ENCODE data around the gene INPP4B. TPM values are rescaled to one million over a fixed set of nuclear protein-coding genes. Genes with fewer than 3 reads are reported as not detected.
A peak's percentile ranks its signal among the peaks of the same experiment; 100 is the strongest.

The INPP4B gene
- total and polyA plus RNA-seq, 2 experiments from 2014 or later, result 4.6 to 5.5 TPM

DNA sequence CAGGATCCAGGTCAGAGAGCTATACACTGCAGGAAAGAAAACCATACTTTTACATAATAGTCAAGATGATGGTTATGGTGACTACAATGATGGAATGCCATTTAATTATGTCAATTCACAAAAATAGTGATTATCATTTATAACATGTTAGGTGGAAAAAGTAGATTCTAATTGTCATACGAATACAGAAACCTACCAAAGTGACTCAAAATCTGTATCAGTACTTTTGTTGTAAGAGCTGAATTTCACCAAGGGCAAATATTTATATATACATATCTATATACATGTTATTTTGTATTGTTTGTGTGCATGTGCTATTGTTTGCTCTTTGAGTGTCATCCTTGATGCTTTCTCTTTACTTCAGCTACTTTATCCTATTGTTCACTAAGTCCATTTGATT, 485.4 kb downstream of the INPP4B start:
- Histone ChIP-seq H3K9me3 (ENCODE audit: low read depth) (no peaks in the 10 kb centered on the region), H3K36me3 (no peaks in the 10 kb centered on the region), H3K27me3 (no peaks in the 10 kb centered on the region), H3K4me3 (no peak overlapping the region), H3K4me1 (ENCODE audit: low read depth) (peaks cover 3% of the 10 kb centered on the region), H3K27ac (no peak overlapping the region)
- TF ChIP-seq, protein P1, sequence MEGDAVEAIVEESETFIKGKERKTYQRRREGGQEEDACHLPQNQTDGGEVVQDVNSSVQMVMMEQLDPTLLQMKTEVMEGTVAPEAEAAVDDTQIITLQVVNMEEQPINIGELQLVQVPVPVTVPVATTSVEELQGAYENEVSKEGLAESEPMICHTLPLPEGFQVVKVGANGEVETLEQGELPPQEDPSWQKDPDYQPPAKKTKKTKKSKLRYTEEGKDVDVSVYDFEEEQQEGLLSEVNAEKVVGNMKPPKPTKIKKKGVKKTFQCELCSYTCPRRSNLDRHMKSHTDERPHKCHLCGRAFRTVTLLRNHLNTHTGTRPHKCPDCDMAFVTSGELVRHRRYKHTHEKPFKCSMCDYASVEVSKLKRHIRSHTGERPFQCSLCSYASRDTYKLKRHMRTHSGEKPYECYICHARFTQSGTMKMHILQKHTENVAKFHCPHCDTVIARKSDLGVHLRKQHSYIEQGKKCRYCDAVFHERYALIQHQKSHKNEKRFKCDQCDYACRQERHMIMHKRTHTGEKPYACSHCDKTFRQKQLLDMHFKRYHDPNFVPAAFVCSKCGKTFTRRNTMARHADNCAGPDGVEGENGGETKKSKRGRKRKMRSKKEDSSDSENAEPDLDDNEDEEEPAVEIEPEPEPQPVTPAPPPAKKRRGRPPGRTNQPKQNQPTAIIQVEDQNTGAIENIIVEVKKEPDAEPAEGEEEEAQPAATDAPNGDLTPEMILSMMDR (IDR thresholded peaks at IDR 0.05; ENCODE audit: low read depth, low read length), result no peak
- DNase-seq (ENCODE audit: low read depth in 1 of 2, low spot score in 1 of 2), result no peak

DNA sequence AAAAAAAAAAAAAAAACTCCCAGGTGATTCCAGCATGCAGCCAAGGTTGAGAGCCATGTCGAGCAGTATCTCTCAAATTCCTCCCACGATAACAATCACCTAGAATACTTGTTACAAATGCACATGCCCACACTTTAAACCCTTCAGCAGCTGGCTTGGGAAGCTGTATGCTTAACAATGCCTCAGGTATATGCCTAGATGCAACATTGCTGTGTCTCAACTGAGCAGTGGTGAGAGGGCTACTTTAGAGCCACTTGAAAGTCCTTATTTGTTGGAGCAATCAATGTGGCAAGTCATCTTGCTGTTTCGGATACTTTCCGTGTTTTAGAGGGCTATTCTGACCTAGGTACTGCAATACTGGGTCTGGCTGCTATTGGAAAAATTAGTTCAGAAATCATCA, 487.4 kb downstream of the INPP4B start:
- Histone ChIP-seq H3K4me1 (ENCODE audit: low read depth) (peaks cover 19% of the 10 kb centered on the region), H3K27ac (no peak overlapping the region), H3K27me3 (no peaks in the 10 kb centered on the region), H3K4me3 (no peak overlapping the region), H3K9me3 (ENCODE audit: low read depth) (no peaks in the 10 kb centered on the region), H3K36me3 (no peaks in the 10 kb centered on the region)
- TF ChIP-seq, protein P1 (IDR thresholded peaks at IDR 0.05; ENCODE audit: low read depth, low read length), result no peak
- peak in 1 of 2 donors; percentile 69 for DNase-seq (ENCODE audit: low read depth in 1 of 2, low spot score in 1 of 2)

DNA sequence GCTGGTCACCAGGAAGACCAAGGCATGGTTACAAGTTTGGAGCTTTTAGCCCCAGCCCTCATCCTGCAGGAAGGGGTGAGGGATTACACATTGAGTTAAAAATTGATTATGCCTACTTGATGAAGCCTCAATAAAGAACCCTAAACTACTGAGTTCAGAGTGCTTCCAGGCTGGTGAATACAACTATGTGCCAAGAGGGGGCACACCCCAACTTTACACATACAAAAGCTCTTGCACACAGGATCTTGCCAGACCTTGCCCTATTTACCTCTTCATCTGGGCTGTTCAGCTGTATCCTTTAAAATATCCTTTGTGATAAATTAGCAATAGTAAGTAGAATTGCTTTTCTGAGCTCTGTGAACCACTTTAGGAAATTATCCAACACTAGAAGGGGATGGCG, 489.3 kb downstream of the INPP4B start:
- H3K36me3 ChIP-seq, result no peaks in the 10 kb centered on the region
- peaks cover 32% of the 10 kb centered on the region for H3K4me1 ChIP-seq (ENCODE audit: low read depth)
- H3K27me3 ChIP-seq, result no peaks in the 10 kb centered on the region
- H3K27ac ChIP-seq, result no peak overlapping the region
- H3K9me3 ChIP-seq (ENCODE audit: low read depth), result no peaks in the 10 kb centered on the region
- H3K4me3 ChIP-seq, result no peak overlapping the region
- TF ChIP-seq, protein P1 (IDR thresholded peaks at IDR 0.05; ENCODE audit: low read depth, low read length), result no peak
- DNase-seq (ENCODE audit: low read depth in 1 of 2, low spot score in 1 of 2), result no peak

DNA sequence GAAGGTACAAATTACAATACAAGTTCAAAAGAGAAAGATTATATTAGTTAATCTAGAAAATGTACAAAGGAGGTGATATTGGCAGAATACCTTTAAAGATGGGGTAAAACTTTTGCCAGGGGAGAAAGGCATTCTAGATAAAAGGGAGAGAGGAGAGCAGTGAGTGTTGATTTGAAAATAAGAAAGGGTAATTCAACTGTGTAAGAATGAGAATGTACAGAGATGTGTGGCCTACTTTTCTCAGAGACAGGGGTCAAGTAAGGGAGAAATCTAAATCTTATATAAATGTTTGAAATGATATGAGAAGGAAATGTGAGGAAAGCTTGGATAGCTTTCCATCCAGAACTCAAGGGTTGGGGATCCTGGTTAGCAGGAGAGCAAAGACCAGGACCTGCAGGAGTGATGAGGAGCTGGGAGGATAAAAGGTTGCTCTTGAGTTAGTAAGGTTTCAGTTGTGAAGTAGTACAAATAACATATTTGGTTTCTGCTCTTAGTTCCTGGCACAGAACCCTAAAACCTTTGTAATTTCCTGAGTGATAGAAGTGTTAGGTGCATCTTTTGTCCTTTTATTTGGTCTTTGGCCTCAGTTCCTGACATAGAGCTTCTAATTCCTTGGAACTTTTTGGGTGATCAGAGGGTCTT, 489.9 kb downstream of the INPP4B start:
- H3K9me3 ChIP-seq (ENCODE audit: low read depth), result no peaks in the 10 kb centered on the region
- no peak overlapping the region for H3K4me3 ChIP-seq
- H3K27me3 ChIP-seq, result no peaks in the 10 kb centered on the region
- TF ChIP-seq, protein P1 (IDR thresholded peaks at IDR 0.05; ENCODE audit: low read depth, low read length), result no peak
- no peak for DNase-seq (ENCODE audit: low read depth in 1 of 2, low spot score in 1 of 2)
- no peaks in the 10 kb centered on the region for H3K36me3 ChIP-seq
- H3K27ac ChIP-seq, result no peak overlapping the region
- peaks cover 32% of the 10 kb centered on the region for H3K4me1 ChIP-seq (ENCODE audit: low read depth)

DNA sequence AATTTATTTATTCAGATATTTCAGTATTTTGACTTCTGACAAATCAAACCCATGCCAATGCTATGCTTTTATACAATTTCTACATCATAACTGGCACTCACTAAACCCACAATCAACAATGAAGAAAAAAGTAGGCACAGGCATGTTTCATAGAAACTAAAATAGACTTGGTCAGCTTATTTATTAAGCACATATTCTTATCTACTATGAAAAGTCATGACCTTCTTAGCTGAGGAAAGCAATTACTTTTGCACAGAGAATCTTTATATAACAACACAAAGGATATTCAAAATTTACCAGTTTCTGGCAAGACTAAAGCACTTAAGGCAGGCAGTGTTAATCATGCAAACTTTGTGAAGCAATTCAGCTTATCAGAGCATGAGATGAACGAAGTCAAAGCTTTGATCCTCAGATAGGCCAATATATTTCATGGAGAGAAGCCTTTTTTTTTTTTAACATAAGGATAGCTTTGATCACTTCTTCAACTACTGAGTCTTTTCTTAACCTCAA, 490.6 kb downstream of the INPP4B start:
- no peaks in the 10 kb centered on the region for H3K27me3 ChIP-seq
- H3K4me1 ChIP-seq (ENCODE audit: low read depth), result peaks cover 32% of the 10 kb centered on the region
- H3K4me3 ChIP-seq, result no peak overlapping the region
- H3K9me3 ChIP-seq (ENCODE audit: low read depth), result no peaks in the 10 kb centered on the region
- no peaks in the 10 kb centered on the region for H3K36me3 ChIP-seq
- no peak overlapping the region for H3K27ac ChIP-seq
- DNase-seq (ENCODE audit: low read depth in 1 of 2, low spot score in 1 of 2), result no peak
- TF ChIP-seq, protein P1 (IDR thresholded peaks at IDR 0.05; ENCODE audit: low read depth, low read length), result no peak
